IPS-11a (cell line): Measurements from ENCODE around the gene HSBP1L1.

Experiments
- H3K4me3 ChIP-seq: one replicate; pipeline ENCODE4 v1.5.1; 2013; ENCODE audit warnings: low read depth, low read length, control low read depth

HSBP1L1 gene

DNA sequence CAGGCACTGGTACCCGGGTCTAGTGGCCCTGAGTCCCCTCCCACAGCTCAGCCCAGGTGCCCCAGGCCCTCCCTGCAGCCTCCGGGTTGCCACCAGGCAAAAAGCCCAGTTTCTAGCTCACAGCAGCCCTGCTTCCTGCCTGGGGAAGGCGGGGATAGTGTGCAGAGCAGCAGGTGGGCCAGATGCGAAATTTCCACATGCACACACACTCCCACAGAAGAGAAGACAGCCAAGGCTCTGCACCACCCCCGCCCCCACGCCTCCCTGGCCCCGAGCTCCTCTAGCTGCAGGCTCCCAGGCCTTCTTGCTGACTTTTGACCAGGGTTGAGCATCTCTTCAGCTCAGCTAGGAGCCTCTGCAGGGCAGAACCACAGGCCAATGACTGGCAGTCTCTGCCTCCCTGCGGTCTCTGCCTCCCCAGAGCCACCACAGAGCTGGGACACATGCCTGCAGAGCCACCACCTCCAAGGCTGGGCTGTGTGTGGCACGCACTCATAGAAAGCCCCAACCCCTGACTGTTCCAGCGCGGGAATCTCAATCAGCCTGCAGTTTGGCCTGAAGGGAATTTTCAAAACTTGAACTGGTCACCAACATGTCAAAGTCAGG, 20.2 kb upstream of the HSBP1L1 start:
- no peak overlapping the region for H3K4me3 ChIP-seq

DNA sequence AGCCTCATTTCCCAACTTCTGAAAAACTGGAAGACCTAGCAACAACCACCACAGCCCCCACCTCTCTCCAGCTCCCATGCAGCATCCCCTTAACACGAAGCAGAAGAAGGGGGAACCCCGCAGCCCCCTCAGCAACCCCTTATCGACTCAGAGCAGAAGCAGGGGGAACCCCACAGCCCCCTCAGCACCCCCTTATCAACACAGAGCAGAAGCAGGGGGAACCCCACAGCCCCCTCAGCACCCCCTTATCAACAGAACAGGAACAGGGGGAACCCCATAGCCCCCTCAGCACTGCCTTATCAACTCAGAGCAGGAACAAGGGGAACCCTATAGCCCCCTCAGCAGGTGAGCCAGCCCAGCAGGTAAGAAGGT, 19.7 kb upstream of the HSBP1L1 start:
- no peak overlapping the region for H3K4me3 ChIP-seq

DNA sequence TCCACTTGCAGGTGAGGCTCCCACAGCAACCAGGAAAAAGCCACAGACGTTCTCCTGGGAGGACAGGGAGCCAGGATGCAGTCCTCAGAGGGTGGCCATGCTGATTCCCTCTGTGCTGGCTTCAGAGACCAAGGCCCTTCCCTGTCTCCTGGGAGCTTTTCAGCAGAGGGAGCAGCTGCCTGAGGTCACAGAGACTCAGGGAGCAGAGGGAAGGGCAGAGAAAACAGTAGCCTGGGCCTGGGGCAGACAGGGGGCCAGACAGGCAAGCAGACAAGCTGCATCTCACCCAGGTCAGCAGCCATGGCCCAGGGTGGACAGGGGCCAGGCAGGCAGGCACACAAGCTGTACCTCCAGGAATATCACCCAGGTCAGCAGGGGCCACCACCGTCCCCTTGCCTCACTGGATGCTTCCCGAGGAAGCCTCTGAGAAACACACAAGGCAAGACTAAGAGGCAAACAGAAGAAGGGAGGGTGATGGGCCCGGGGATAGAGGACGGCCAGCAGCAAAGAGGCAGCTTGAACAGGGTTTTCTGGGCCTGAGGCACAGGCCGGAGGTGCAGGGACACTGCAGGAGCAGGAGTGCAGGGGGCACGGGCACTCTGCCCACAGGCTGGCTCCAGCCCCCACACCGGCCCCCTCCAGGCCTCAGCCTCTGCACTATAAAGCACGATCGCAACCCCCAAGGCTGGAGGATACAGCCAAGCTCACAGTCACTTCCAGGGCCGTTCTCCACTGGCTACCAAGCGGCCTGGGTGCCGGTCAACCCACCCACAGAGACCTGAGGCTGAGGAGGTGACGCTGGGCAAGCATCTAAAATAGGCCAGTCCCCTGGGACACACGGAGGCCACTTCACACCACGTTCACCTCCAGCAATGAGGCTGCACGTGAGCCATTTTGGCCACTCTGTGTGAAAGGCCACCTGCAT, 19.1 kb upstream of the HSBP1L1 start:
- no peak overlapping the region for H3K4me3 ChIP-seq

DNA sequence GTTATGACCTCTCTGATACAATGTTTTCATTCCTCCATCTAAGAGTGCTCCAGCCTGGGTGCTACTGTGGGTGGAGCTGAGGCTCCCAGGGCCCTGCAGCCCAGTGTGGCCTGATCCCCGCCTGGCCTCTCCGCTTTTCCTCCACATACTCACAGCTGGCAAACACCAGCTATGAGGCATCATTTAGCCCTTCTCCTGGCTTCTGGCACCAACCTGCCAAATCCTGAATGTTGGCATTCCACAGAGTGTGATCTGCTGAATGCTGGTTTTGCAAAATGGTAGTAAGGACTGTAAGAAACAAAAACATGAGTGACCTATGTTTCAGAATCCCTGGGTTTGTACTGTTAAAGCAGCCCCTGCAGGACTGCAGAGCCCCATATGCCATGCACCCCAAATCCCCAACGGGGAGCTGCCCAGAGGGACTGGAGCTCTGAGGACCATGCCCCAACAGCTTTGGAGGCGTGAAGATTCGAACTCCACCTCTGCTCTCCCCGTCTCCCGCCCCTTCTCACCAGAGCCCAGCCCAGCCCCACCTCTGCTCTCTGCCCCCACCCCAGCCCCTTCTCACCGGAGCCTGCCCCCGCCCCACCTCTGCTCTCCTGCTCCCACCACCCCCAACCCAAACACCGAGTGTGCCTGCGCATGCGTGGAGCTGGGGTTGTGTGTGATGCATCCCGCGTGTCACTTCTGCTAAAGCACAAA, 17.2 kb upstream of the HSBP1L1 start:
- H3K4me3 ChIP-seq = no peak overlapping the region

DNA sequence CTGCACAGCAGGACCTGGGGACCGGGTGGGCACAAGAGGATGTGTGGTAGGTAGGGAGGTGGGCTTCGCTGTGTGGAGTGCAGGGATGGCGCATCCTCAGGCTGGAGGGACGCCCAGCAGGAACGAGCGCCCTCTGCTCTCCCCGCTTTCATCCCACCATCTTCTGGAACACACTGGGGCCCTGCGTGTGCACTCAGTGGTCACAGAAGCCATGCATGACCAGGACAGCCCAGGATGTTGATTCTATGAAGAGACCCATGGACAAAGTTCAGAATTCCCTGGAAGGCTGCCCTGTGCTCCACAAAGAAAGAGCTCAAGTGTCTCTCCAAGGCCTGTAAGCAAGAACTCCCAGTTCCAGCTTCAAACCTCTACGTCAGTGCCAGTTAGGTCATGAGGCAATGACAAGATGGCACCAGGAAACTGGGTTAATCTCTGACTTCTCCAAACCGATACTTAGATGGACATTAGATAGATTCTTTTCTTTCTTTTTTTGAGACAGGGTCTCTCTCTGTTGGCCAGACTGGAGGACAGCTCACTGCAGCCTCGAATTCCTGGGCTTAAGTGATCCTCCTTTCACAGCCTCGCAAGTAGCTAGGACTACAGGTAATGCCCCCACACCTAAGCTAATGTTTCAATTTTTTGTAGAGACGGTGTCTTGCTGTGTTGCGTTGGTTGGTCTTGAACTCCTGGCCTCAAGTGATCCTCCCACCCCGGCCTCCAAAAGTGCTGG, 16.4 kb upstream of the HSBP1L1 start:
- H3K4me3 ChIP-seq = no peak overlapping the region

DNA sequence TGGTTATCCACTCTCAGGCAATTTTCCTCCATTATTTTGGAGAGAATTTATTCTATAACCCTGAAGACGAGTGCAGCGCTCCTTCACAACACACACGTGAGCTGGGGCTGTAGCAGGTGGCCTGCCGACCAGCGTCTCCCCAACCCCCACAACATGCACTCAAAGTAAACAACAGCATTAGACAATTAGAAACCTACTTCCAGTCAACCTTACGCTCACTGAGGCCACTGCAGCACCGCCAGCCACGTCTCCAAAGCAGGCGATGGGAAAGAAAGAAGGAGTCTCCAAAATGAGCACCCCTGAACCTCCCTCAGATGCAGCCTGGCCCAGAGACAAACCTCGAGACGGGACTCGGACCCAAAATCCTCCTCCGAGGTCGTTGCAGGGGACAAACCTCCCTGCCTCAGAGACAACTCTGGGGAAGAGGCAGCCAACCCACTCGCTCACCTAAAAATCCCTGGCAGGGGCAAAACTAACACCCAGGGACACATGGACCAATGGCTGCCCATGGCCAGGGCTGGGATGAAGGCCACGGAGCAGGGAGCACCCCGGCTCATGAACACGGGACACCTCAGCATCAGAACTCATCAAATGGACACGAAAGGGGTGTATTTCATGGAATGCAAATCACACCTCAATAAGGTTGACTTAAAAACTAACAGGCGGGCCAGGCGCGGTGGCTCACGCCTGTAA, 15.6 kb upstream of the HSBP1L1 start:
- H3K4me3 ChIP-seq = no peak overlapping the region

DNA sequence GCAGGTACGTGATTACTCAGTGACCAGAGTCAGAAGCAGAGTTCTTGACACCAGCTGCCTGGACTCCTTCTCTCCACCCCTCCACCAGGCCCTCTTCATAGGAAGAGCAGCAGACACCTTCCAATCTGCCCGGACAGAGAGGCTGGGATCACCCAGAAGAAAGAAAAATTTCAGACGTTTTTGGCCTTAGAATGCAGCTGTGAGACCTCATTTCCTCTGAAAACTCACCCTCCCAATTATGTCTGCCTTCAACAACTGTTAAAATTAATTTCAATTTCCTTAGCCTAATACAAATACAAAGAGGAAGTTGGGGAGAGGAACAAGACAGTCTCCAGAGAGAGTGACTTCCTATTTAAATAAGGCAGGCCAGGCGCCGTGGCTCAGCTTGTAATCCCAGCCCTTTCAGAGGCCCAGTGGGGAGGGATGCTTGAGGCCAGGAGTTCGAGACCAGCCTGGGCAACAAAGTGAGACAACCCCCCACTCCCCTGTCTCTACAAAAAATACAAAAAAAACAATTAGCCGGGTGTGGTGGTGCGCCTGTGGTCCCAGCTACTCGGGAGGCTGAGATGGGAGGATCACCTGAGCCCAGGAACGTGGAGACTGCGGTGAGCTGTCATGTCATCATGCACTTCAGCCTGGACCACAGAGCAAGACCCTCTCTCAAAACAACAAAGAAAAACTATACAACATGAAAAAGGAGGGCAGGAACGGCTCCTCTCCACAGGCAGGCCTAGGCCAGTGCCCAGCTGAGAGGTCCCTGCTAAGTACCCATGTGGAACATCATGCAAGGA, 14.6 kb upstream of the HSBP1L1 start:
- H3K4me3 ChIP-seq = peak overlapping the region; percentile 57

DNA sequence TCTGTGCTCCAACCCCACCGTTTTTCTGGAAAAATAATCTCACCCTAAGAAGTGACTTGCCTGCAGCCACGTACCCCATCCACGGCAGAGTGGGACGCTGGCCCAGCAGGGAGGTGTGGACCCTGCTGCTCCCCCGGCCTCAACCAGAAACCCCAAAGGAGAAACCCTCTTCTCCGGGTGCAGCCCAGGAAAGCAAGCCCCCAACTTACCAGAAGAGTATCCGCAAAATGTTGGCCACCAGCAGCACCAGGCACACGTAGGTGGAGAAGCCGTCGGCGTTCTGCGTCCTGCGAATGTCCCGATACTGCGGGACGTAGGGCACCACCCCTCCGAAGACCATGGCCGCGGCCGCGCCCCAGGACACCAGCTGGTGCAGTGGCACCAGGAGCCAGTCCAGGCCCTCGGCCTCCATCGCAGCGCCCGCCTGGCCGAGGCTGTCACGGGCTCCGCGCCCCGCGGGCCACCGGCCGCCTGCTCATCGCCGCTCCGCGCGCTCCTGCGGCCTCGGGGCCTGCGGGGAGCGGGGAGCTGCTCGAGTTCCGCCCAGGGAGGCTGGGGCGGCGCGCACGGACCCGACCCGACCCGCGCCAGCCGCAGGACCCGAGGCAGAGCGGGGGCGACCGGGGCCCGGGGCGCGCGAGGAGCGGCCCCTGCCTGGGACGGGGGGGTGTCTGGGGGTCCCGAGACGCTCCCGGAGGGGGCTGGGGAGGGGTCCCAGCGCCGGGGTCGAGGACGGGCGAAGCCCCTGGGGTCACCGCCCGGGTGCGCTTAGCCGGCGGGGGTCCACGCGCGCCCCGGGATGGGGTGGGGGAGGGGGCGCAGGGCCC, 13.7 kb upstream of the HSBP1L1 start:
- peak overlapping the region; percentile 57 for H3K4me3 ChIP-seq

DNA sequence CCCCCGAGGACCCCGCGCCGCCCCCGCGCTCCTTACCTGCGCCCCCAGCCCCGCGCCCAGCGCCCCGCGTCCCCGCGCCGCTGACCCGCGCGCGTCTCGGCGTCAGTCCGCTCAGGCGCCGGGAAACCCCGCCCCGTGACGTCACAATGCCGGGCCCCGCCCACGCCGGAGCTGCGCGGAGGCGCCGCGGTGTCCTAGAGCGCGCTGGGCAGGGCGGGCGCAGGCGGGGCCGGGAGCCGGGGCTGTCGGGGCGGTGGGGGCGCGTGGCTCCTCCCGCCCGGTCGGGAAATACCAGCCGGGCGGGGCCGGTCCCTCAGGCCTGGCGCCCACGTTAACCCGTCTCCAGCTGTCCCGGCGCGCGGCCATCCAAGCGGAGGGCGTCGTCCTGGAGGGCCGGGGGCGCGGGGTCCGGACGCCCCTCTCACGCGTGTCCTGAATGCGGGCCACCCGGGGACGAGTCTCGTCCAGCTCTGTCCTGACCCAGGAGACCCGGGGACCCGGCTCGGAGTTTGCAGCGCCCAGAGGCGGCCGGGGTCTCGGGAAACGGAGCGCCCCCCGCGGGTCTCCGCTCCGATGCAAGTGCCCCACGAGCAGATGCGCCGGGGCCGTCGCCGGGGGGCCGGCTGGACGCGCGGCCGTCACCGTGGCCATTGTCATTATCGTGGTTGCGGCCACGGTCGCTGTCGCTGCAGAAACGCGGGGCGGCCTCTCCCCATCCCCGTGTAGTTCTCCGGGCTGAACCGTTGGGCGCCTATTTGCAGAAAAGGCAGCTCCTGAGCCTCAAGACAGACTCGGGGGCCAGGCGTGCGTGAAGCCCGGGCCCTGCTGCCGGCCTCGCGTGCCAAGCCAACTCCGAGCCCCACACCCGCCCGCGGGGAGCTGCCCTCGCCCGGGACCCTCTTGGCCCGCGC, 12.6 kb upstream of the HSBP1L1 start, which contains the start of gene SLC66A2:
Gene SLC66A2, minus strand, starts transcription at position 109 of the 911 bp plus-strand sequence. CDS start 727 bp downstream, outside the sequence.
- peak within 1 kb of the TSS; percentile 57 for H3K4me3 ChIP-seq

DNA sequence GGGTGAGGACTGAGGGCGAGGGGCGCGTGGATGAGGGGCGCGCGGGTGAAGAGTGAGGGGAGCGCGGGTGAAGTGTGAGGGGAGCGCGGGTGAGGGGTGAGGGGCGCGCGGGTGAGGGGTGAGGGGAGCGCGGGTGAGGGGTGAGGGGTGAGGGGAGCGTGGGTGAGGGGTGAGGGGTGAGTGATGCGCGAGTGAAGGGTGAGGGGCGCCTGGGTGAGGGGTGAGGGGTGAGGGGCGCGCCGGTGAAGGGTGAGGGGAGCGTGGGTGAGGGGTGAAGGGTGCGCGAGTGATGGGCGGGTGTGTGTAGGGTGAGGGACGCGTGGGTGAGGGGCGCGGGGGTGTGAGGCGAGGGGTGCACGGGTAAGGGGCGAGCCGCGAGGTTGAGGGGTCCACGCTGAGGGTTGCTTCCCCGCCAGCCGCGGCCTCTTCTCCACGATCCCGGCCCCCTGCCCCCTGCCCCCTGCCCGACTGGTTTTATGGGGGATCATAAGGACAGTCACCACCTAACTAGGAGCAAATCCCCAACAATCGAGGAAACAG, 11.9 kb upstream of the HSBP1L1 start:
- H3K4me3 ChIP-seq = peak overlapping the region; percentile 37

DNA sequence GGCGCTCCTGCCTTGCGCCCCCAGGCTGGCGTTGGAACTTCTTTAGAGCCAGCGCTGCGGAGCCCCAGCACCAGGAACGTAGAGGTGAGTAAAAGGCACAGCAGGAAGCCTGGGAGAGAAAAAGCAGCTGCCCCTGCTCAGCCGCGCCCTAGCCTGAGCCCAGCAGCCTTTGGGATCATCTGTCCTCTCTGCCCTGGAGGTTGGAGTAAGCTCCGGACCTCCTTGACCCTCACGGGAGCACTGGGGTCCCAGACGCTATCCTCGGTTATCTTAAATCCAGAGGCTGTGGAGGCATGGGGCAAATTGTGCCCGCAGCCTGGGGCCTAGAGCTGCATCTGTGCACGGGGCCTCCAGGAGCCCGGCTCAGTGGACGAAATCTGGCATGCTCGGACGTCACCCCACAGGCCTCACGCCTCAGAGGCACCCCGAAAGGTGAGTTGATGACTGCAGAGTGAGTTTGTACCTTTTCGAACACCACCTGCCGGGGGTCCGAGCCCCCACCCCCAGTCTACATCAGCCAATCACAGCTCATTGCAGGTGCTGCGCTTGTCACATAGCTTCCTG, 11.4 kb upstream of the HSBP1L1 start:
- no peak overlapping the region for H3K4me3 ChIP-seq

DNA sequence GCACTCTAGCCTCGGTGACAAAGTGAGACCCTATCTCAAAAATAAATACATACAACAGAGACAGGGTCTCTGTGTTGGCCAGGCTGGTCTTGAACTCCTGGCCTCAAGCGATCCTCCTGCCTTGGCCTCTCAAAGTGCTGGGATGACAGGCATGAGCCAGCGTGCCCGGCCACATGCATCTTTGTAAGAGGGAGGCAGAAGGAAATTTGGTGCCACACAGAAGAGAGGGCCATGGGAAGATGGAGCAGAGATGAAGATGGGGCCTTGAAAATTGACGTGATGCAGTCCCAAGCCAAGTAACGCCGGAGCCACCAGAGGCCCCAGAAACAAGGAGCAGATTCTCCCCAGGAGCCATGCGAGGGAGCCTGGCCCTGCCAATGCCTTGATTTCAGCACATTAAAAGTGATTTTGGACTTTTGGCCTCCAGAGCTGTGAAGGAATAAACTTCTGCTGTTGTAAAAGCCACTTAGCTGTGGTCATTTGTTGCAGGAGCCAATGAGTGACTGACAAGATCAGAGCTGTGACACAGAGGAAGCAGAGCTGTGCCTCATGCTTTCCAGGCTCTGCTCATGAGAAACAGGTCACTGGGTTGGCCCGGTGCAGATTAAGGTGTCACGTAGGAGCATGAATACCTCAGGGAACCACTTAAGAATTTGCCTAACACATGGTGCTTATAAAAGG, 10.3 kb upstream of the HSBP1L1 start:
- no peak overlapping the region for H3K4me3 ChIP-seq

DNA sequence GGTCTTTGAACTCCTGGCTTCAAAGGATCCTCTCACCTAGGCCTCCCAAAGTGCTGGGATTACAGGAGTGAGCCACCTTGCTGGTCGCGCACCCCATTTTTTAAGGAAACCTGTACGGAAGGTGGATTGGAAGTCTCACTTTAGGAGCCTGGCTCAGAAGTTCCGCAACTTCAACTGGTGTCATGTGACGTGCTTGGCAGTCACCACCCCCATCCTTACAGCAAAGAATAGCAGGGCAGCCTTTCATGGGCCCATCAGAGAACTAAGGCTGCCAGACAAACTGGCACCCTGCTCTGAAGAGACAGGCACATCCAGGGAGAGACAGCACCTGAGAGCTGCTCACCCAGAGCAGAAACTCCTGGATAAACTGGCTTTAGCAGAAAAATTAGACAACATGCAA, 9.7 kb upstream of the HSBP1L1 start:
- H3K4me3 ChIP-seq = no peak overlapping the region

DNA sequence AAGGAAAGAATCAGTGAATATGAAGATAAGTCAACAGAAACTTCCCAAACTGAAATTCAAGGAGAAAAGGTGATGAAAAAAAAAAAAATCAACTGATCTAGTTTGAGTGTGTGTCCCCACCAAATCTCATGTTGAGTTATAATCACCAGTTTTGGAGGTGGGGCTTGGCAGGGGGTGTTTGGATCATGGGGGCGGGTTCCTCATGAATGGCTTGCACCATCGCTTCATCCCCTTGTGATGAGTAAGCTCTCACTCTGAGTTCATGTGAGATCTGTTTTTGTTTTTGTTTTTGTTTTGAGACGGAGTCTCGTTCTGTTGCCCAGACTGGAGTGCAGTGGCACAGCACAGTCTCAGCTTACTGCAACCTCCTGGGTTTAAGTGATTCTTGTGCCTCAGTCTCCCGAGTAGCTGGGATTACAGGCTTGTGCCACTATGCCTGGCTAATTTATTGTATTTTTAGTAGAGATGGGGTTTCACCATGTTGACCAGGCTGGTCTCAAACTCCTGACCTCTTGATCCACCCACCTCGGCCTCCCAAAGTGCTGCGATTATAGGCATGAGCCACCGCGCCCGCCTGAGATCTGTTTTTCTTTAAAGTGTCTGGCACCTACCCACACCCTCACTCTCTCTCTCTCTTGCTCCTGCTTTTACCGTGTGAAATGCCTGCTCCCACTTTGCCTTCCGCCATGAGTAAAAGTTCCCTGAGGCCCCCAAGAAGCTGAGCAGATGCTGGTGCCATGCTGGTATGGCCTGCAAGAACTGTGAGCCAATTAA, 9.0 kb upstream of the HSBP1L1 start:
- H3K4me3 ChIP-seq = no peak overlapping the region

DNA sequence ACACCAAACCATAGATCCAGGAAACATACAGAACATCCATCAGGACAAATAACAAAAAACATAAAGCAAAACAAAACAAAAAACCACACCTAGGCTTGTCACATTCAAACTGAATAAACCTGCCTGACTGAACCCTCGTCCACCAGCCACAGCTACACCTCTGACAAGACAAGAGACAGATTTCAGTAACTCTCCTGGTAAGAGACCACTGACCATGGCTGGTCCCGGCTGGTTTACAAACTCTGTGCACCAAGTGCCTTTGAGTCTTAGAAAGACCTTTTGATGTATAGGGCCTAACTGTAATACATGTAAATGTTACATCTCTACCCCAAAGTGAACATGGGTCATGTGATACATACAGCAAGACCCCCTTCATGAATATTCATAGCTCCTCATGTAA, 8.2 kb upstream of the HSBP1L1 start:
- H3K4me3 ChIP-seq = no peak overlapping the region

DNA sequence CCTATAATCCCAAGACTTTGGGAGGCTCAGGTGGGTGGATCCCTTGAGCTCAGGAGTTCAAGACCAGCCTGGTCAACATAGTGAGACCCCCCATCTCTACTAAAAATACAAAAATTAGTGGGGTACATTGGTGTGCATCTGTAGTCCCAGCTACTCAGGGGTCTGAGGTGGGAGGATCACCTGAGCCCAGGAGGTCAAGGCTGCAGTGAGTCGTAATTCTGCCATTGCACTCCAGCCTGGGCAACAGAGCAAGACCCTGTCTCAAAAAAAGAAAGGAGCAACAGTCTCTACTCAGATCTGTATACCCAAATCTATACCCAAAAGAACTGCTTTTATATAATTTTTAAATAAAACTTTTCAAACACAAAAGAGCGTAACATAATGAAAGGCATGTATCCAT, 5.5 kb upstream of the HSBP1L1 start:
- no peak overlapping the region for H3K4me3 ChIP-seq
